Subcutaneous abdominal adipose tissue (tissue), 5 donors: ENCODE data around the gene CNTNAP5.

Experiments used
- H3K27ac ChIP-seq: one replicate; pipeline ENCODE4 v1.7.0; 2013; ENCODE audit warnings: low read depth, mild to moderate bottlenecking, inconsistent platforms, low read length, moderate library complexity
- H3K27me3 ChIP-seq, 5 donors: one replicate each; pipeline ENCODE4 v1.7.0; 2013; ENCODE audit warnings: low read length in 5 of 5, inconsistent platforms in 1 of 5; ENCODE audit not compliant: control insufficient read depth in 5 of 5, insufficient read depth in 4 of 5
- H3K36me3 ChIP-seq, 5 donors: one replicate each; pipeline ENCODE4 v1.7.0; 2013; ENCODE audit warnings: low read length in 5 of 5; ENCODE audit not compliant: control insufficient read depth in 5 of 5, insufficient read depth in 5 of 5
- H3K4me1 ChIP-seq, 5 donors: one replicate each; pipeline ENCODE4 v1.7.0; 2013; ENCODE audit warnings: low read length in 5 of 5, mild to moderate bottlenecking in 3 of 5, moderate library complexity in 1 of 5; ENCODE audit not compliant: control insufficient read depth in 5 of 5, insufficient read depth in 5 of 5
- H3K4me3 ChIP-seq, 5 donors: one replicate each; pipeline ENCODE4 v1.7.0; 2013; ENCODE audit warnings: low read length in 5 of 5, low read depth in 1 of 5
- H3K9ac ChIP-seq, 5 donors: one replicate each; pipeline ENCODE4 v1.7.0; 2013; ENCODE audit warnings: low read length in 5 of 5, mild to moderate bottlenecking in 4 of 5, moderate library complexity in 3 of 5
- H3K9me3 ChIP-seq, 5 donors: one replicate each; pipeline ENCODE4 v1.7.0; 2013; ENCODE audit warnings: low read length in 5 of 5; ENCODE audit not compliant: control insufficient read depth in 5 of 5
- donor health status: healthy.
- donor health status: healthy.
- donor health status: healthy.
- donor health status: healthy.
- donor health status: healthy.

Gene CNTNAP5

GRCh38 chr2:124248386-124248785 lies 223.3 kb downstream of the CNTNAP5 start:
- Histone ChIP-seq H3K9ac (no peak overlapping the region), H3K4me3 (no peak overlapping the region), H3K9me3 (no peaks in the 10 kb centered on the region), H3K27ac (no peak overlapping the region), H3K4me1 (peaks cover 0 to 8% (median 0%) of the 10 kb centered on the region in 5 donors), H3K27me3 (no peaks in the 10 kb centered on the region), H3K36me3 (no peaks in the 10 kb centered on the region)

GRCh38 chr2:124250433-124250832 lies 225.3 kb downstream of the CNTNAP5 start:
- Histone ChIP-seq H3K9me3 (no peaks in the 10 kb centered on the region), H3K9ac (no peak overlapping the region), H3K36me3 (no peaks in the 10 kb centered on the region), H3K4me1 (no peaks in the 10 kb centered on the region), H3K27ac (no peak overlapping the region), H3K4me3 (no peak overlapping the region), H3K27me3 (no peaks in the 10 kb centered on the region)

- no peak overlapping the region for H3K9ac ChIP-seq
- no peak overlapping the region for H3K4me3 ChIP-seq
- no peak overlapping the region for H3K27ac ChIP-seq
- H3K36me3 ChIP-seq: no peaks in the 10 kb centered on the region
- H3K27me3 ChIP-seq: no peaks in the 10 kb centered on the region
- no peaks in the 10 kb centered on the region for H3K4me1 ChIP-seq
- H3K9me3 ChIP-seq: no peaks in the 10 kb centered on the region
Measured at GRCh38 chr2:124254621-124255020, 229.5 kb downstream of the CNTNAP5 start.

- H3K27me3 ChIP-seq: no peaks in the 10 kb centered on the region
- H3K9ac ChIP-seq: no peak overlapping the region
- no peaks in the 10 kb centered on the region for H3K36me3 ChIP-seq
- H3K4me3 ChIP-seq: no peak overlapping the region
- no peak overlapping the region for H3K27ac ChIP-seq
- peaks cover 0 to 3% (median 0%) of the 10 kb centered on the region in 5 donors for H3K9me3 ChIP-seq
- H3K4me1 ChIP-seq: no peaks in the 10 kb centered on the region
Measured at GRCh38 chr2:124257120-124257519, 232.0 kb downstream of the CNTNAP5 start.

- no peak overlapping the region for H3K9ac ChIP-seq
- peaks cover 0 to 3% (median 0%) of the 10 kb centered on the region in 5 donors for H3K9me3 ChIP-seq
- no peaks in the 10 kb centered on the region for H3K36me3 ChIP-seq
- H3K4me1 ChIP-seq: no peaks in the 10 kb centered on the region
- no peaks in the 10 kb centered on the region for H3K27me3 ChIP-seq
- H3K4me3 ChIP-seq: no peak overlapping the region
- H3K27ac ChIP-seq: no peak overlapping the region
Measured at GRCh38 chr2:124258140-124258880, 233.2 kb downstream of the CNTNAP5 start.

- no peak overlapping the region for H3K4me3 ChIP-seq
- no peaks in the 10 kb centered on the region for H3K27me3 ChIP-seq
- peaks cover 0 to 7% (median 0%) of the 10 kb centered on the region in 5 donors for H3K9me3 ChIP-seq
- no peak overlapping the region for H3K9ac ChIP-seq
- no peaks in the 10 kb centered on the region for H3K4me1 ChIP-seq
- H3K36me3 ChIP-seq: no peaks in the 10 kb centered on the region
- no peak overlapping the region for H3K27ac ChIP-seq
Measured at GRCh38 chr2:124261456-124261855, 236.4 kb downstream of the CNTNAP5 start.

- peaks cover 0 to 7% (median 0%) of the 10 kb centered on the region in 5 donors for H3K9me3 ChIP-seq
- no peak overlapping the region for H3K9ac ChIP-seq
- no peak overlapping the region for H3K27ac ChIP-seq
- no peaks in the 10 kb centered on the region for H3K27me3 ChIP-seq
- H3K4me3 ChIP-seq: no peak overlapping the region
- peaks cover 0 to 13% (median 0%) of the 10 kb centered on the region in 5 donors for H3K4me1 ChIP-seq
- no peaks in the 10 kb centered on the region for H3K36me3 ChIP-seq
Measured at GRCh38 chr2:124264551-124265091, 239.5 kb downstream of the CNTNAP5 start.

GRCh38 chr2:124267794-124268193 lies 242.7 kb downstream of the CNTNAP5 start:
- Histone ChIP-seq H3K9ac (no peak overlapping the region), H3K4me1 (peaks cover 0 to 13% (median 0%) of the 10 kb centered on the region in 5 donors), H3K36me3 (no peaks in the 10 kb centered on the region), H3K4me3 (peak overlapping the region in 1 of 5 donors; percentile 5), H3K27ac (no peak overlapping the region), H3K9me3 (peaks cover 0 to 7% (median 0%) of the 10 kb centered on the region in 5 donors), H3K27me3 (no peaks in the 10 kb centered on the region)

GRCh38 chr2:124269348-124269747 lies 244.3 kb downstream of the CNTNAP5 start:
- Histone ChIP-seq H3K27me3 (no peaks in the 10 kb centered on the region), H3K4me1 (peaks cover 0 to 13% (median 0%) of the 10 kb centered on the region in 5 donors), H3K9me3 (peaks cover 0 to 7% (median 0%) of the 10 kb centered on the region in 5 donors), H3K4me3 (no peak overlapping the region), H3K36me3 (no peaks in the 10 kb centered on the region), H3K9ac (no peak overlapping the region), H3K27ac (no peak overlapping the region)

- H3K9me3 ChIP-seq: no peaks in the 10 kb centered on the region
- no peak overlapping the region for H3K4me3 ChIP-seq
- no peaks in the 10 kb centered on the region for H3K36me3 ChIP-seq
- H3K9ac ChIP-seq: no peak overlapping the region
- H3K4me1 ChIP-seq: peaks cover 0 to 9% (median 0%) of the 10 kb centered on the region in 5 donors
- H3K27me3 ChIP-seq: no peaks in the 10 kb centered on the region
- H3K27ac ChIP-seq: no peak overlapping the region
Measured at GRCh38 chr2:124272261-124272841, 247.3 kb downstream of the CNTNAP5 start.
